Stimulated activated memory B cell treated with anti-CD40 and anti-IgM and Interleukin-4, amounts not matched to agents 10 μg/mL and 1 μg/mL and 100 μg/mL, for 72 hours (primary cell): ENCODE data around the gene BICD1.
A peak's percentile ranks its signal among the peaks of the same experiment; 100 is the strongest.

Source experiments
- ATAC-seq: fragments of 150-1000 bp; cut with Tn5 transposase; 2 replicates; pipeline ENCODE4 v1.10.0; 2021
- H3K27ac Mint-ChIP-seq: one replicate; pipeline ENCODE4 v1.8.0; 2022; ENCODE audit warnings: mild to moderate bottlenecking, mixed read lengths
- H3K27me3 Mint-ChIP-seq: one replicate; pipeline ENCODE4 v1.8.0; 2022; ENCODE audit warnings: mixed read lengths
- H3K36me3 Mint-ChIP-seq: one replicate; pipeline ENCODE4 v1.8.0; 2022; ENCODE audit warnings: mixed read lengths
- H3K4me1 Mint-ChIP-seq: one replicate; pipeline ENCODE4 v1.8.0; 2022; ENCODE audit warnings: mixed read lengths
- H3K4me3 Mint-ChIP-seq: one replicate; pipeline ENCODE4 v1.8.0; 2022; ENCODE audit warnings: mild to moderate bottlenecking, moderate library complexity, mixed read lengths
- H3K9me3 Mint-ChIP-seq: one replicate; pipeline ENCODE4 v1.8.0; 2022; ENCODE audit warnings: mixed read lengths

BICD1 gene

DNA sequence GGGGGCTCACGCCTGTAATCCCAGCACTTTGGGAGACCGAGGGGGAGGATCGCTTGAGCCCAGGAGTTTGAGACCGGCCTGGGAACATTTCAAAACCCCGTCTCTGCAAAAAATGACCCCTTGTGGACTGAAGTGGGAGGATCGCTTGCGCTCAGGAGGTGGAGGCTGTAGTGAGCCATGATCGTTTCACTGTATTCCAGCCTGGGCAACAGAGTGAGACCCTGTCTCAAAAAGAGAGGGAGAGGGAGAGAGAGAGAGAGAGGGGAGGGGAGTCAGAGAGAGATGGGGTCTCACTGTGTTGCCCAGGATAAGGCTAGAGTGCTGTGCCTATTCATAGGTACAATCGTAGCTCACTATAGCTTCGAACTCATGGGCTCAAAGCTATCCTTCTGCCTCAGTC is 295.5 kb downstream of the BICD1 start:
- Mint-ChIP-seq H3K4me1 (peaks cover 19% of the 10 kb centered on the region), H3K4me3 (no peak overlapping the region), H3K27me3 (peaks cover 37% of the 10 kb centered on the region), H3K9me3 (no peaks in the 10 kb centered on the region), H3K36me3 (no peaks in the 10 kb centered on the region), H3K27ac (no peak overlapping the region)
- no peak for ATAC-seq

DNA sequence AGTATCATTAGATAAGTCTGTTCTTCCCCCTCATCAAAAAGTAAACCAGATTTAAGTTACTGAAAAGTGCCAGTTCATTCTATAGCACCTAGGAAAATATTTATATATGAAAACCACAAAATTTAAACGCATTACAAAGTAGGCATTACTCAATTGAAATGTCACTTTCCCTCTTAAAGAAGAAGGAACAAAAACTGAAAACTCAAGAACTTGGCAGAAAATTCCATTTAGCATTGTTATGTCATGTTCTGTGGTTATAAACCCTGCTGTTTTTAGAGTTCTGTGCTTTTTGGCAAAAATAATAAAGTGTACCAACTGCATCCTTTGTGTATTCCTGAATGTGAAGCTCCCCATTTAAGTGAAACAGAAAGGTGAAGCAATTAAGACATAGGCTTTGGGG is 296.3 kb downstream of the BICD1 start:
- no peaks in the 10 kb centered on the region for H3K36me3 Mint-ChIP-seq
- peaks cover 38% of the 10 kb centered on the region for H3K27me3 Mint-ChIP-seq
- H3K9me3 Mint-ChIP-seq = no peaks in the 10 kb centered on the region
- ATAC-seq = no peak
- no peak overlapping the region for H3K27ac Mint-ChIP-seq
- H3K4me1 Mint-ChIP-seq = peaks cover 19% of the 10 kb centered on the region
- H3K4me3 Mint-ChIP-seq = no peak overlapping the region

DNA sequence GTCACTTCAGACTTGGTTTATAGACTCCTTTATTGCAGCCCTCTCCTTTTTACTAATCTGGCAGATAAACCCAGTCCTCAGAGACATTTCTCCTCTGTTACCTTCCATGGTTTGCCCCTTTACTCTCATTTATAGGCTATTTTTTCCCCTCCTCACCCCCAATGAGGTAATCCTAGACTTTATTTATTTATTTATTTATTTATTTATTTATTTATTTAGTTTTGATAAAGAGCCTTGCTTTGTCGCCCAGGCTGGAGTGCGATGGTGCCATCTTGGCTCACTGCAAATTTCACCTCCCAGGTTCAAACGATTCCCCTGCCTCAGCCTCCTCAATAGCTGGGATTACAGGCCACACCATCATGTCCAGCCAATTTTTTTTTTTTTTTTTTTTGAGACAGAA is 301.1 kb downstream of the BICD1 start:
- H3K27ac Mint-ChIP-seq = no peak overlapping the region

DNA sequence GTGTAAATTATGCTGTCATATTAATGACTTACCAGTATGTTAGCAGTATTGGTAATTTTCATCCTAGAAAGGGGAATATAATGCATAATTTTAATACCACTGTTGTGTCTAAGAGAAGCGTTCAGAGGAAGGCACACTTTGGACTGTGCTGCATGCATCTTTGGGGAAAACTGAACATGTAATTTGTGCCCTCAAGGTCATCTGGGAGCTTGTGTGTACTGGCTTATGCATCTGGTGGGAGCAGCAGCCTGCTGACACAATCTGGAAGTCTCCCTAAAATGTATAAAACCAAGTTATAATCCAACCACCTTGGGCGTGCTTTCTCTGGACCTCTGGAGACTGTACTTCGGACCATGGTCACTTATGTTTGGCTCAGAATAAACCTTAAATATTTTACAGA is 306.8 kb downstream of the BICD1 start:
- no peak overlapping the region for H3K27ac Mint-ChIP-seq
- no peak overlapping the region for H3K4me3 Mint-ChIP-seq
- peaks cover 7% of the 10 kb centered on the region for H3K4me1 Mint-ChIP-seq
- ATAC-seq = no peak
- no peaks in the 10 kb centered on the region for H3K9me3 Mint-ChIP-seq
- no peaks in the 10 kb centered on the region for H3K36me3 Mint-ChIP-seq
- H3K27me3 Mint-ChIP-seq = peaks cover 43% of the 10 kb centered on the region

More for the DNA sequence above, 301.1 kb downstream of the BICD1 start:
- H3K4me1 Mint-ChIP-seq = peaks cover 10% of the 10 kb centered on the region
- H3K36me3 Mint-ChIP-seq = no peaks in the 10 kb centered on the region
- no peak for ATAC-seq
- no peak overlapping the region for H3K4me3 Mint-ChIP-seq
- no peaks in the 10 kb centered on the region for H3K9me3 Mint-ChIP-seq
- H3K27me3 Mint-ChIP-seq = peaks cover 33% of the 10 kb centered on the region

DNA sequence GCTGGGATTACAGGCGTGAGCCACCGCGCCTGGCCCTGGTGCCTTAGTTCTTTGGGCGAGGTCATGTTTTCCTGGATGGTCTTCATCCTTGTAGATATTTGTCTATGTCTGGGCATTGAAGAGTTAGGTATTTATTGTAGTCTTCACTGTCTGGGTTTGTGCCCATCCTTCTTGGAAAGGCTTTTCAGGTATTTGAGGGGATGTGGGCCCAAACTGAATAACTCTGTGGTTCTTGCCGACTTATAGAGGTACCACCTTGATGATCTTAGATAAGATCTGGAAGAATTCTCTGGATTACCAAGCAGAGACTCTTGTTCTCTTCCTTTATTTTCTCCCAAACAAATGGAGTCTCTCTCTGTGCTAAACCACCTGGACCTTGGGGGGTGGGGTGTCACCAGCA is 311.6 kb downstream of the BICD1 start:
- Mint-ChIP-seq H3K27me3 (peaks cover 24% of the 10 kb centered on the region), H3K27ac (no peak overlapping the region), H3K36me3 (no peaks in the 10 kb centered on the region), H3K4me1 (no peaks in the 10 kb centered on the region), H3K9me3 (no peaks in the 10 kb centered on the region), H3K4me3 (no peak overlapping the region)
- ATAC-seq = no peak

DNA sequence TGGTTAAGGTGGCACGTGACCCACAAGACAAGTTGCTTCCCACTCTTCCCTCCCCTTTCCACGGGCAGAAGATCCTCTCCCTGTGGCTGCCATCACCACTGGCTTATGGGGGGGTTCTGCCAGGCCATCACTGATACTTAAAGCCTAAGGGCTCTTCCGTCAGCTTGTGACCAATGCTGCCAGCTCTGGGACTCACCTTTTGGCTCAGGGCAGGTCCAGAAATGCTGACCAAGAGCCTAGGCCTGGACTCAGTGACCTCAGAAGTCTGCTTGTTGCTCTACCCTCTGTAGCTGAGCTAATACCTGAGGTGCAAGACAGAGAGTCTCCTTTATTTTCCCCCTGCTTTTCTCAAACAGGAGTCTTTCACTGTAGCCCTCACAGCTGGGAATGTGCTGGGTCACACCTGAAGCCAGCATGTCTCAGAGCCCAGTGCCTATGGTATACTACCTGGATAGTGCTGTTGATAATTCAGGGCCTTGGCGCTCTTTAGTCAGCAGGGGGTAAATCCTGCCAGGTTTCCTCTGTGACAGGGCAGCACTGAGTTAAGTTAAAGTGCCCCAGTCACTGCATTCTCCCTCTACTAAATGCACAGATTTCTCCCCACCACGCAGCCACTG is 312.4 kb downstream of the BICD1 start:
- no peak overlapping the region for H3K27ac Mint-ChIP-seq
- no peak overlapping the region for H3K4me3 Mint-ChIP-seq
- no peak for ATAC-seq
- H3K27me3 Mint-ChIP-seq = peaks cover 24% of the 10 kb centered on the region
- H3K4me1 Mint-ChIP-seq = no peaks in the 10 kb centered on the region
- no peaks in the 10 kb centered on the region for H3K9me3 Mint-ChIP-seq
- H3K36me3 Mint-ChIP-seq = no peaks in the 10 kb centered on the region

DNA sequence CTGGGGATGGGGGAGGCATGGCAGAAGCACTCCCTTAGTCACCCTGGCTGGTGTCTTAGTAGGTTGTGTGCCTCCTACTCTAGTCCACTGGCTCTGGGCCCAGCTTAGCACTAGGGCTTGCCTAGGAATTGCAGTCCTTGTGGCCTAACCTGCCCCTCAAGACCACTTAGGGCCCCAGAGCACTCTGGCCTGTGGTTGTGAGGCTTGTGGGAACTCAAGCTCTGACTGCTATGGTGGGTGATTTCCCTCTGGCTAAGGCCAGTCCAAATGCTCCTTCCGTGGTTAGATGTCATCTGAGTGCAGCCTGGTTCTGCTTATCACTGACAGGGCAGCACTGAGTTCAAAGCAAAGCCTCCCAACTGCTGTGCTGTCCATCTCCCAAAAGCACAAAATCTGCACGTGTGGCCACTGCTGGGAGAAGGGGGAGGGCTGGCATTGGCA is 312.9 kb downstream of the BICD1 start:
- ATAC-seq = peak; percentile 53
- H3K4me3 Mint-ChIP-seq = no peak overlapping the region

DNA sequence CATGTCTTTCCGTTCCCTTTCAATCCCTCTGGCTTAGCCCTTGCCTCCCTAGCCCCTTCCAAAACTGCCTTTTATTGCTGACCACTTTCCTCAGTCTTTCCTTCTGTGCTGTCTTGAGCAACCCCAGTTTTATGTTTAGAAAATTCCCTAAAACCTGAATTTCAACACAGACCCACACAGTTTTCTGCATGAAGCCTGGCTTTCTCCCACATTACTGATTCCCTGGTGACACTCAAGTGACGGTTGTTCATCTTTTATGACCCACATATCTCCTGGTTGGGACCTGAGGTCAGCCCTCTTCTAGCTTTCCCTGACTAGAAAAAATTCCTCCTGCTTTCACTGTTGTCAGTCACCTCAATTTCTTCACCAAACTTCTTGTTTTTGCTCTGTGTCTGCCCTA is 313.7 kb downstream of the BICD1 start:
- no peak overlapping the region for H3K27ac Mint-ChIP-seq
- H3K4me3 Mint-ChIP-seq = no peak overlapping the region
- no peaks in the 10 kb centered on the region for H3K4me1 Mint-ChIP-seq
- no peak for ATAC-seq
- H3K9me3 Mint-ChIP-seq = peaks cover 2% of the 10 kb centered on the region
- no peaks in the 10 kb centered on the region for H3K36me3 Mint-ChIP-seq
- H3K27me3 Mint-ChIP-seq = peaks cover 17% of the 10 kb centered on the region

More for the DNA sequence above, 312.9 kb downstream of the BICD1 start:
- Mint-ChIP-seq H3K27me3 (peaks cover 24% of the 10 kb centered on the region), H3K27ac (no peak overlapping the region), H3K9me3 (peaks cover 2% of the 10 kb centered on the region), H3K36me3 (no peaks in the 10 kb centered on the region), H3K4me1 (no peaks in the 10 kb centered on the region)

DNA sequence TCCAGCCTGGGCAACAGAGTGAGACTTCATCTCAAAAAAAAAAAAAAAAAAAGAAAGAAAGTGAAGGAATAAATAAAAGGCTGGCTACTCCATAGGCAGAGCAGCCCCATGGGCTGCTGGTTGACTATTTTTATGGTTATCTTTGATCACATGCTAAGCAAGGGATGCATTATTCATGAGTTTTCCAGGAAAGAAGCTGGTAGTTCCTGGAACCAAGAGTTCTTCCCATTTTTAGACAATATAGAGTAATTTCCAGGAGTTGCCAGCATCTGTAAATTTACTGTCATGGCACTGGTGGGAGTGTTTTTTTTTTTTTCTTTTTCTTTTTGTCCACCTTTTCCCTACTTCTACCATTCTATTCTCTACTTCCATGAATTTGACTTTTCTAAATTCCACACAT is 316.9 kb downstream of the BICD1 start:
- H3K9me3 Mint-ChIP-seq = peaks cover 16% of the 10 kb centered on the region
- H3K27ac Mint-ChIP-seq = no peak overlapping the region
- H3K4me1 Mint-ChIP-seq = no peaks in the 10 kb centered on the region
- H3K36me3 Mint-ChIP-seq = peaks cover 8% of the 10 kb centered on the region
- peaks cover 15% of the 10 kb centered on the region for H3K27me3 Mint-ChIP-seq
- no peak for ATAC-seq
- no peak overlapping the region for H3K4me3 Mint-ChIP-seq

DNA sequence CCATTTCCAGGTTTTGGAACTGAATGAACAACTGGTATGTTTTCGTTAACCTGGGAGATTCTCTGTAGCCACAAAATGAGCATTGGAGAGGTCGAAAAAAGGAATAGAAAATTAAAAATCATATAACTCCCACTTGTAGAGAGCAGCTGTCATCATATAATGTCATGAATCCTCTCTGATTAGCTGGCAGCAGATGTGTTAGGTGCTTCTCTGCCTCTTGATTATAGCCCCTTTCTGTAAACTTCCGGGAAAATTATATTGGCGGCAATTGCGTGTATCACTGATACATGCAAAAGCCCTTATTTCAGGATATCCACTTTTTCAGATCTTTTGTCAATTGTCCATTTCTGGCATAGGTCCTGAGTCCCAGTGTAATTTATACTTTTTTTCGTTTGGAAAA is 324.4 kb downstream of the BICD1 start:
- H3K27me3 Mint-ChIP-seq = peaks cover 14% of the 10 kb centered on the region
- H3K27ac Mint-ChIP-seq = no peak overlapping the region
- peaks cover 8% of the 10 kb centered on the region for H3K36me3 Mint-ChIP-seq
- H3K4me1 Mint-ChIP-seq = no peaks in the 10 kb centered on the region
- H3K9me3 Mint-ChIP-seq = peaks cover 18% of the 10 kb centered on the region
- no peak overlapping the region for H3K4me3 Mint-ChIP-seq
- ATAC-seq = no peak
